IPS-20b (cell line): ENCODE results near the gene ATIC.

Experiments used
- H3K27ac ChIP-seq: one replicate; pipeline ENCODE4 v1.5.1; 2013; ENCODE audit warnings: low read length
- H3K27me3 ChIP-seq: 2 replicates; pipeline ENCODE4 v1.6.1; 2013; ENCODE audit warnings: mild to moderate bottlenecking, low read length, inconsistent platforms; ENCODE audit not compliant: insufficient read depth
- H3K36me3 ChIP-seq: 2 replicates; pipeline ENCODE4 v1.6.1; 2013; ENCODE audit warnings: low read depth, mild to moderate bottlenecking, inconsistent platforms, low read length, moderate library complexity; ENCODE audit not compliant: insufficient read depth
- H3K4me1 ChIP-seq: 2 replicates; pipeline ENCODE4 v1.6.1; 2013; ENCODE audit warnings: mild to moderate bottlenecking, control low read depth, inconsistent platforms, low read length, moderate library complexity; ENCODE audit not compliant: insufficient read depth
- H3K4me3 ChIP-seq: 2 replicates; pipeline ENCODE4 v1.5.1; 2013; ENCODE audit warnings: mild to moderate bottlenecking, low read length, inconsistent platforms
- H3K9ac ChIP-seq: 2 replicates; pipeline ENCODE4 v1.6.1; 2013; ENCODE audit warnings: low read depth, mild to moderate bottlenecking, inconsistent platforms, low read length, moderate library complexity
- H3K9me3 ChIP-seq: 2 replicates; pipeline ENCODE4 v1.6.1; 2013; ENCODE audit warnings: mild to moderate bottlenecking, low read depth, low read length, inconsistent platforms; ENCODE audit not compliant: insufficient read depth

Gene ATIC

DNA sequence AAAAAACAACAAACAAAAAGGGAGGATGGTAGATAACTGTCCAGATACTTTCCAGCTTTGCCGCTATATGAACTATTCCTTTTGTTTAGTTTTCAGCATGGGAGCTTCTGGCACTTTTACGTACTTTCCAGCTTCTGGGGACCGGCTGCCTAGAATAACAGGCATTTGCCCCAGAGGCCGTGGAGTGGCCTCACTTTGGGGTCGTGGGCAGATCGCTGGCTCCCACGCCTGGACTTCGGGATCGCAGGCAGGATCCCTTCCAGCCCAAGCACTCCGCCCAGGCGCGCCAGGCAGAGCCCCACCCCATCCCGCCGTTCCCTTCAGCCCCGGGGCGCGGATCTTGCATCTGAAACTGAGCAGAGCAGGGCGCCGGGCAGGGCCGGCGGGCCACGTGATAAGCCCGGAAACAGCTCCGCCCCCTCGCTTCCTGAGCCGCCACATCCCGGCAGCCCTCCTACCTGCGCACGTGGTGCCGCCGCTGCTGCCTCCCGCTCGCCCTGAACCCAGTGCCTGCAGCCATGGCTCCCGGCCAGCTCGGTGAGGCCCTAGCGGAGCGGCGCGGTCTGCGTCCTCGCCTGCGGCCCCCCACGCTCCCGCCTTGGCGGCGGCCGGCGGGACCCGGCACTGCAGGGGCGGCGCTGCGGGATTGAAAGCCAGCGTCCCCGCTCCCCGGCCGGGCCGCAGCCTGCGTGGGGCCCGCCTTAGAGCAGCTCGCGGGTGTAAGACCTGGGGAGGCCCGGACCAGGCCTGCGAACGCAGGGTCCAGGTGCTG lies at the start of gene ATIC:
ATIC (plus strand) TSS at position 435 of the 772 bp plus-strand sequence; CDS start at position 519, 84 bp downstream.
- Histone ChIP-seq H3K4me3 (peak within 1 kb of the TSS; percentile 74), H3K9ac (peak within 1 kb of the TSS; percentile 88), H3K27me3 (no peaks in the 10 kb centered on the region), H3K4me1 (peaks cover 12% of the 10 kb centered on the region), H3K27ac (peak within 1 kb of the TSS; percentile 74), H3K9me3 (no peaks in the 10 kb centered on the region), H3K36me3 (peaks cover 38% of the 10 kb centered on the region)

DNA sequence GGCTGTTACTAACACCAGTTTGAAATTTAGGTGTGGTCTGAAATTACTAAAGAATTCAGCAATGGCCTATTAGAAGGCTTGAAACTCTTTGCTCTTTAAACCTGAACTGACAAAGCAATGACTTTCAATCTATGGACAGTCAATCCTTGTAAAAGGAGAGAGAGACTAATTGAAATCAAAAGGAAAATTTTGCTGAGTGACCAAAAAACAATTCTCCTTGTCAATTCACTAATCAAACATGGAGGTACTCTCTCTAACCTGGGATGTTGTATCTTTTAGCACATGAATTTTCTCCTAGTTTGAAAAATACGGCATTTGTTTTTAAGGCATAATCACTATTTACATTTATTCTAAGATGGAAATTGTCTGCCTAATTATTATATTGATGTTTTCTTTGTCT lies 49.6 kb upstream of the ATIC start:
- no peak overlapping the region for H3K4me3 ChIP-seq

DNA sequence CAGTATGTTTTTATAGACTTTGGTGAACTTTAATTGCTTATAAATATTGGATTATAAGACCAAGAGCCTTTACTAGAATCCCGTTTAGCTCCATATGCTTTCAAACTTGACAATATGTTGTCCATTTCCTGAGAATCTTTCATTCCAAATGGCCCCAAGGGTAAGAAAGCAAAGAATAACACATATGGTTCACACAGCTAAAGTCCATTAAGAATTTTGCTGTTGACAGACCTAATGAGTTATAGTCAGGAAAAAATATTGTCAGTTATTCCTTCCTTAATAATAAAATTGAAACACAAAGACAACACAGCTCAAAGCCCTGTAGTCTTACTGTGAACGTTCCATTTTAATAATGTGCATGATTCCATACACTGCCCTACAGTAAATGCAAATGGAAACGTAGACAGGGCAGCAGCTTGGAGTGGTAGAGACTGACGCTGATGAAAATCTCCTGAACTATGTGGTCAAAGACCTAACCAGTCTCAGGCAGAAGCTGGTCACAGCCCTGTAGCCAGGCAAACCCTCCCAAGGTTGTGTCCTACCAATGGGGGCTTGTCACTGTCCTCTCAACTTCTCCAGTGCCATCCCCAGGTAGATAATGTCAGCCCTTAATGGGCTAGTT lies 49.0 kb upstream of the ATIC start:
- no peaks in the 10 kb centered on the region for H3K36me3 ChIP-seq
- H3K4me3 ChIP-seq, result no peak overlapping the region
- H3K9ac ChIP-seq, result no peak overlapping the region
- no peaks in the 10 kb centered on the region for H3K27me3 ChIP-seq
- no peaks in the 10 kb centered on the region for H3K4me1 ChIP-seq
- H3K9me3 ChIP-seq, result no peaks in the 10 kb centered on the region
- H3K27ac ChIP-seq, result no peak overlapping the region

More for the DNA sequence above, 49.6 kb upstream of the ATIC start:
- H3K27ac ChIP-seq, result no peak overlapping the region
- H3K9ac ChIP-seq, result no peak overlapping the region
- no peaks in the 10 kb centered on the region for H3K9me3 ChIP-seq
- H3K36me3 ChIP-seq, result no peaks in the 10 kb centered on the region
- no peaks in the 10 kb centered on the region for H3K4me1 ChIP-seq
- no peaks in the 10 kb centered on the region for H3K27me3 ChIP-seq

DNA sequence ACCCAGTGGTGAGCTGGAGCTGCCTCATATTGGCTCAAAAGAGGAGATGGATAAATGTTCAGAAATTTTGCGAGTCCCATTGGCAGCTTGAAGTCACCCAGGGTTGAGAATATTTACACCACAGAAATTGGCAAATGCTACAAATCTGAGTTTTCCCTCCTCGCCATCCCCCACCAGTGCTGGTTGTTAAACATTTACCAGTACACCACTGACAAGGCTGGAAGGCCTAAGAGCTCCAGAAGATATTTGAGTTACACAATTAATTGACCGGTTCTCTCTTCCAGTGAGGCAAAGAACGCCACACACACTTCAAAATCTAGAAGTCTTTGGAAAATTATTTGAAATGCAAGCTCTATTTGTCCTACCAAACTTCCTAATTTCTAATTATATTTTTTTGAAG lies 47.5 kb upstream of the ATIC start:
- H3K9me3 ChIP-seq, result no peaks in the 10 kb centered on the region
- H3K9ac ChIP-seq, result no peak overlapping the region
- no peaks in the 10 kb centered on the region for H3K4me1 ChIP-seq
- no peak overlapping the region for H3K27ac ChIP-seq
- no peak overlapping the region for H3K4me3 ChIP-seq
- no peaks in the 10 kb centered on the region for H3K36me3 ChIP-seq
- no peaks in the 10 kb centered on the region for H3K27me3 ChIP-seq

DNA sequence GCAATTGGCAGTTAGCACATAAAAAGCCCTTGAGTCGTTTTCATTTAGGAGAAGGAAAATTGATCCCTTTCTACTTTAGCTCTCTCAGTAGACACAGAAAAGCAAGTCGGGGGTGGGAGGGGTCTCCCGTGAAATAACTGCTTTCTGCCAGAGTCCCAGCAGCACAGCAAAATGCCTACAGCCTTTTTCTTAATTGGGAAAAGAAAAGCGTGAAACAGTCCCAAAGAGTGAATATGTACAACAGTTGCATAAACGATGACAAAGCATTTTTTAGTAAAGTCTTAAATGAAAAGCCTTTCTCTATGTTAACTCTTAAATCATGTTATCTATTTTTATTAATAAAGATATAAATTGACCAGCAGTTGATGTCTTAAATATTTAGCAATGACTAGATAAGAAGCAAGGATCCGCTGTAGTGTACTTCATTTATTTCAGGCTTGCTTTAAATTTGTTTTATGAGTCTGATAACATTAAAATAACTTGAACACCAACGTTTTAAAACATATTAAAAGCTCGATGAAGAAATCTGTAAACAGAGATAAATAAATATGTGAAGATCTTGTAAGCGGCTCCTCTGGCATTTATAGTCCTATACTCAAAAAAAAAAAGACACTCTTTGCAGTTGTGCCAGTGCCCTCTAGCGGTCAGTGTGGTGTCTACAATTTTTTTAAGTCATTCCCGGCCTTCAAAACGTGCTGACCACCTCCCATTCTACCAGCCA lies 42.3 kb upstream of the ATIC start:
- peaks cover 4% of the 10 kb centered on the region; the same call in 1 of the 2 replicates for H3K4me1 ChIP-seq
- H3K27ac ChIP-seq, result no peak overlapping the region
- H3K27me3 ChIP-seq, result no peaks in the 10 kb centered on the region
- no peaks in the 10 kb centered on the region for H3K36me3 ChIP-seq
- H3K9ac ChIP-seq, result no peak overlapping the region
- no peaks in the 10 kb centered on the region for H3K9me3 ChIP-seq
- no peak overlapping the region for H3K4me3 ChIP-seq

DNA sequence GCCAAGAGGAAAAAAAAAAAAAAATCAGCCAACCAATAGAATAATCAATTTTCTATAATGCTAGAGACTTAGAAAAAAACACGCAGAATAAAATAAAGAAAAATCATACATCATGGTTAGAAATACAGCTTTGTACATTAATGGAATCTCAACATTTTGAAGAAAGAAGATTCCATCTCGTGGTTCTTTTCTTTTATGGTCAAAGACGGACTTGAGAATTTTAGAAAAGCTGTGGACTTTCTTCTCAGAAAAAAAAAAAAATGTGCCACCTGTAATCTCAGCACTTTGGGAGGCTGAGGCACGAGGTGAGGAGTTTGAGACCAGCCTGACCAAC lies 41.8 kb upstream of the ATIC start:
- H3K9ac ChIP-seq, result no peak overlapping the region
- H3K4me3 ChIP-seq, result no peak overlapping the region
- H3K36me3 ChIP-seq, result no peaks in the 10 kb centered on the region
- H3K27me3 ChIP-seq, result no peaks in the 10 kb centered on the region
- H3K9me3 ChIP-seq, result no peaks in the 10 kb centered on the region
- no peak overlapping the region for H3K27ac ChIP-seq
- H3K4me1 ChIP-seq, result peaks cover 4% of the 10 kb centered on the region; the same call in 1 of the 2 replicates

DNA sequence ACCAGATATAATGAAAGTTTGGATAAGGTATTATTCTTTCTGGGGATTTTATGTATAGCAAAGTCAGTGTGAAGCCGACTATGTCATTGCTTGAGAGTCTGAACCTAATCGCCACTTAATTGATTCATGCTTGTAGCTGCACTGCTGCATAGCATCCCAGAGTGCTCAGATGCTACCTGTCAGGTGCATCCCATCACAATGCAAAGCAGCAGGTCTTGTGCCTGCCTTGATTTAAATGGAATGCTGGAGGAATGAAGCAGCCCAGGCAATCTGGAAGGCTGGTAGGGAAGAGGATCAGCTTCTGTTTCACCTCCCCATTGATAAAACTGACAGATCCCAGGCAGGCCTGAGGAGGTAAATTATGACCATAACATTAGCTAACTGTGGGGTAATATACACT lies 40.4 kb upstream of the ATIC start:
- H3K9ac ChIP-seq, result no peak overlapping the region
- H3K27me3 ChIP-seq, result no peaks in the 10 kb centered on the region
- H3K4me1 ChIP-seq, result peaks cover 4% of the 10 kb centered on the region; the same call in 1 of the 2 replicates
- no peak overlapping the region for H3K4me3 ChIP-seq
- no peaks in the 10 kb centered on the region for H3K36me3 ChIP-seq
- no peak overlapping the region for H3K27ac ChIP-seq
- no peaks in the 10 kb centered on the region for H3K9me3 ChIP-seq

DNA sequence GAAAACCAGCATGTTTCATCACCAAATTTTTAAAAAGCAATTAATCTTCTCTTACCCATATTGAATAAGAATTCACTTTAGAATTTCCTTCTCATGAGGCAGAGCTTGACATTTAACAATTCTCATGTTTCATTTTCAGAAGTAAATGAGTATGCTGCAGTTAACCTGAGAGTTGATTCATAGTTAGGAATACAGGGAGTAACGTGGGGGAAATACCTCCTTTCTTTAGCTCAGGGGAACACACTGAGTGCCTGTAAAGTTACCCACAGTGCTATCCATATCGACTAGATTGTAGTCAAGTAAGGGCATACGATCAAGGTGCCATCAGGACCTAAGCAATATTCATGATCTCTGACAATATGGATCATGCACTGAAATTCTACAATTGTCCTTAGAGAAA lies 38.9 kb upstream of the ATIC start:
- H3K27ac ChIP-seq, result no peak overlapping the region
- no peaks in the 10 kb centered on the region for H3K36me3 ChIP-seq
- no peak overlapping the region for H3K9ac ChIP-seq
- H3K9me3 ChIP-seq, result no peaks in the 10 kb centered on the region
- H3K4me3 ChIP-seq, result no peak overlapping the region
- H3K27me3 ChIP-seq, result no peaks in the 10 kb centered on the region
- H3K4me1 ChIP-seq, result peaks cover 4% of the 10 kb centered on the region; the same call in 1 of the 2 replicates

DNA sequence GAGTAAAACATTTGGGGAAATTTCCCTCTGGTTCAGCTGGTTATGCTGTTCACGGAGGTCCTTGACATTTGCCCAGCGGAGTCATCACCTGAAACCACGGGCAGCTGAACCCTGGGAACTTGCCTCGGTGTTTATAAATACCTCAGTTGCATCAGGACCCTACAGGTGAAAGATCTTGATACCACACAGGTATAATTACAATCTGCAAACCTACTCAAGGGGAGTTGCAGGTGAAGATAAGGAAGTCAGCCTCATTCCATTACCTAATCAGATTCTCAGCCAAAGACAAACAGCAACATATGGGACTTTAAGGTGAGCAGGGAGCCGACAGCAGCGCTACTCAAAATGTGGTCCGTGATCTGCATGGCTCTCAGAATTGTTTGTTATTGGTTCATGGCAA lies 37.0 kb upstream of the ATIC start:
- H3K4me1 ChIP-seq, result peaks cover 4% of the 10 kb centered on the region; the same call in 1 of the 2 replicates
- H3K36me3 ChIP-seq, result no peaks in the 10 kb centered on the region
- no peaks in the 10 kb centered on the region for H3K27me3 ChIP-seq
- no peaks in the 10 kb centered on the region for H3K9me3 ChIP-seq
- no peak overlapping the region for H3K9ac ChIP-seq
- H3K27ac ChIP-seq, result no peak overlapping the region
- no peak overlapping the region for H3K4me3 ChIP-seq

DNA sequence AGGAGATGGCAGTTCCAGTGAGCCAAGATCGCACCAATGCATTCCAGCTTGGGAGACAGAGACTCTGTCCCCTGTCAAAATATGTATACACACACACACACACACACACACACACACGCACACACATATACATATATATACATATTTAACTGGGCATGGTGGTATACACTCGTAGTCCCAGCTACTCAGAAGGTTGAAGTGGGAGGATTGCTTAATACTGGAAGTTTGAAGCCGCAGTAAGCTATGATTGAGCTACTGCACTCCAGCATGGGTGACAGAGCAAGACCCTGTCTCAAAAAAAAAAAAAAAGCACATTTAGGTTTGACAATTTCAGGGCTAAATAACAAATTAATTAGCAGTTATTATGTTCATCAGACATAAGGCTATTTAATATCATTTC lies 36.0 kb upstream of the ATIC start:
- Histone ChIP-seq H3K27ac (no peak overlapping the region), H3K27me3 (no peaks in the 10 kb centered on the region), H3K36me3 (no peaks in the 10 kb centered on the region), H3K9me3 (no peaks in the 10 kb centered on the region), H3K4me1 (peaks cover 4% of the 10 kb centered on the region; the same call in 1 of the 2 replicates), H3K4me3 (no peak overlapping the region), H3K9ac (no peak overlapping the region)

DNA sequence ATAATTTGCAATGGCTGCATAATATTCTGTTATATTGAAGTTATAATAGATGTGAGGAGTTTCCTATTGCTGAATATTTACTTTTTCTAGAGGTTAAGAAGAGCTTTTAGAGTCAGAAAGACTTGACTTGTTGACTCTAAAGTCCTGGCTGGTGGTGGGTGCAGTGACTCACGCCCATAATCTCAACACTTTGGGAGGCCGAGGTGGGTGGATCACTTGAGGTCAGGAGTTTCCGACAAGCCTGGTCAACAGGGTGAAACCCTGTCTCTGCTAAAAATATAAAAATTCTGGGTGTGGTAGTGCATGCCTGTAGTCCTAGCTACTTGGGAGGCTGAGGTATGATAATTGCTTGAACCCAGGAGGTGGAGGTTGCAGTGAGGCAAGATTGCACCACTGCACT lies 33.9 kb upstream of the ATIC start:
- Histone ChIP-seq H3K9me3 (no peaks in the 10 kb centered on the region), H3K4me3 (no peak overlapping the region), H3K27me3 (no peaks in the 10 kb centered on the region), H3K36me3 (no peaks in the 10 kb centered on the region), H3K9ac (no peak overlapping the region), H3K4me1 (no peaks in the 10 kb centered on the region), H3K27ac (no peak overlapping the region)

DNA sequence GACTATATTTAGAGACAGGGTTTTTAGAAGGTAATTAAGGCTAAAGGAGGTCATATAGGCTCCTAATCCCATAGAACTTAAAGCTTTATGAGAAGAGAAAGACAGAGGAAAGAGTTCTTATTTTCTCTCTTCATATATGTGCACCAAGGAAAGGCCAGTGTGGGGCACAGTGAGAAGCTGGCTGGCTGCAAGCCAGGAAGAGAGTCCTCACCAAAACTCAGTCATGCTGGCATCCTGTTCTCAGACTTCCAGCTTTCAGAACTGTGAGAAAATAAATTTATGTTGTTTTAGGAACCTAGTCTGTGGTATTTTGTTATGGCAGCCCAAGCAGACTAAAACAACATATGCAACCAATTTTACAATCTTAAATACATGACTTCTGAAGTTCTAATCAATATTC lies 31.5 kb upstream of the ATIC start:
- Histone ChIP-seq H3K36me3 (no peaks in the 10 kb centered on the region), H3K27me3 (no peaks in the 10 kb centered on the region), H3K4me1 (no peaks in the 10 kb centered on the region), H3K4me3 (no peak overlapping the region), H3K9me3 (no peaks in the 10 kb centered on the region), H3K27ac (no peak overlapping the region), H3K9ac (no peak overlapping the region)
